GM21526 (cell line): Measurements from ENCODE around the gene PHLDB3.
"Not testable (repeated sequence)": the region's sequence is repeated elsewhere in the genome, so short reads cannot be mapped to it uniquely, and the experiment has no call there.

Experiments
- ATAC-seq: cut with Tn5 transposase; IDR thresholded peaks from one replicate; pipeline ENCODE4 v1.9.1; 2021; ENCODE audit warnings: moderate library complexity; ENCODE audit not compliant: unreplicated experiment, low FRiP score

Gene PHLDB3

GRCh38 chr19:43447655-43448054, 56.9 kb downstream of the PHLDB3 start:
- no peak for ATAC-seq

GRCh38 chr19:43446746-43447489, 57.6 kb downstream of the PHLDB3 start:
- ATAC-seq = no peak

DNA sequence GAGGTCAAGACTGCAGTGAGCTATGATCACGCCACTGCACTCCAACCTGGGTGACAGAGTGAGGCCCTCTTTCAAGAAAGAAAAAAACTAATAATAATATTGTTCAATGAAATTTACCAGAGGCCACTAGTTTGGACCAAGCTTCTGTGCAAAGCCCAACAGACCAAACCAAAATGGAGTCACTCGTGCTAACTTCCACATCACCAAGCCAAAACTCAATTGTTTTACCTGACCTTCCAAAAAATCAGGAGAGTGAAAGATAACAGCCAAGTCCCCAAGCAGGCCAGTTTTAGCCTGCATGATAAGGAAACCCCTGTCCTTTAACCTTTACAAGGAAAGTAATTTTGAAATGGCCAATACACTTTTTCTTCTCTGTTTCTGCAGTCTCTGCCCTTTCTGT, 59.1 kb downstream of the PHLDB3 start:
- no peak for ATAC-seq

DNA sequence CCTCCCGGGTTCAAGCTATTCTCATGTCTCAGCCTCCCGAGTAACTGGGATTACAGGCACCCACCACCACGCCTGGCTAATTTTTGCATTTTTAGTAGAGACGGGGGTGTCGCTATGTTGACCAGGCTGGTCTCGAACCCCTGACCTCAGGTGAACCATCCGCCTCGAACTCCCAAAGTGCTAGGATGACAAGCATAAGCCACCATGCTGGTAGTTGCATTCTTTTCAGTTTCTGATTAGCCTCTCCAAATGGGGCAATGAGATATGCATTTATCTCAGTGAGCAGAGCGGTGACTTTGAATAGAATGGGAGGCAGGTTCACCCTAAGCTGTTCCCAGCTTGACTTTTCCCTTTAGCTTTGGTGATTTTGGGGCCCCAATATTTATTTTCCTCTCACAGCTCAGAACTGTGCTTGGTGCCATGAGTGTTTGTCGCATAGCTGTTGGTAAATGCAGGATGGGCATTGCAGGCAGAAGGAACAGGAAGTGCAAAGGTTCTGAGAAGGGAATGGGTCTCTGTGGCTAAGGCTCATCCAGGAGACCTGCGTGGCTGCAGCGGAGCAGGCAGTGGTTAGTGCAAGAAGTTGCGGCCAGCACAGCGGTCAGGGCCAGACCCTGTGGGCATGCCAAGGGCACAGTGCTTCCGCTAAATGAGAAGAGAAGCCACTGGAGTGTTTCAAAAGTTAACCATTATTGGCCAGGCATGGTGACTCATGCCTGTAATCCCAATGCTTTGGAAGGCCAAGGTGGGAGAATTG, 59.8 kb downstream of the PHLDB3 start:
- no peak for ATAC-seq

GRCh38 chr19:43444091-43444490, 60.5 kb downstream of the PHLDB3 start:
- not testable (repeated sequence) for ATAC-seq

DNA sequence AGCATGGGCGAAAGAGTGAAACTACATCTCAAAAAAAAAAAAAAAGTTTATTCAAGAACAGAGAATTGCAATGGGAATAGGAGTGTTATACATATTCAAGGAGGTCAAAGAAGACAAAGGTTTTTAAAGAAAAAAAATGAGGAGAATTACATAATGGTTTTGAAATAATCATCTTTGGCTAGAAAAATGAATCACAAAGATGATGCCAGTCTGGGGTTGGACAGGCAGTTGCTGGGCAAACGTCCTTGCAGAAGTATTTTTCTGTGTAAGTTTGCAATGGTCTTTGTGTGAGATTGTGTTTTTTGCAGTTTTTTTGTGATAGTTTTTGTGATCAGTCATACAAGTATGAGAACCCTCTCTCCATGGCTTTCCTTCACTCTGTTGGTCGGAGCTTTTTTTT, 62.8 kb downstream of the PHLDB3 start:
- ATAC-seq = no peak

DNA sequence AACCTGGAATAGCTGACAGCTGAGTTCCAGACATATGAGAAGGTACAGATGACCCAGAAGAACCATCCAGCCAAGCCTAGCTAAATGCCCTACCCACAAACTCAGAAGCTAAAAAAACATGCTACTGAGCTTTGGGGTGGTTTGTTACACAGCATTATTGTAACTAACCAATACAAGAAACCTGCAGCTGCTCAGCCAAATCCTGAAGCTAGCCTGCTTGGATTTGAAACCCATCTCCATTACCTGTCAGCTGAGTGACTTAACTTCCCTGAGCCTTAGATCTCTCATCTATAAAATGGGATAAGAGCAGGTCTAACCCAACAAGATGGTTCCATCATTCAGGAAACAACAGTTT, 64.9 kb downstream of the PHLDB3 start:
- ATAC-seq = no peak

- no peak for ATAC-seq
Observed at GRCh38 chr19:43439032-43439708, 65.4 kb downstream of the PHLDB3 start.

GRCh38 chr19:43438291-43439031, 66.1 kb downstream of the PHLDB3 start:
- no peak for ATAC-seq

DNA sequence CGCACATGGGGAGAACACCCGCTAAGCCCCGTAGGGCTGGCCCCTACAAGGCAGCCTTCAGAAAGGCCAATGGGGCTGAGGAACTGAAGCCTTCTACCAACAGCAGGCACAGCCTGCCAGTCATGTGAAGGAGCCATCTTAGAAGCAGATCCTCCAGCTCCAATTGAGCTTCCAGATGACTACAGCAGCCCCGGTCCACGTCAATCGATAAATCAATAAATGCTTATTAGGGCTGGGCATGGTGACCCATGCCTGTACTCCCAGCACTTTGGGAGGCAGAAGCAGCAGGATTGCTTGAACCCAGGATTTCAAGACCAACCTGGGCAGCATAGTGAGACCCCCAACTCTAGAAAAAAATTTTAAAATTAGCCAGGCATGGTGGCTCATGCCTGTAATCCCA, 66.8 kb downstream of the PHLDB3 start:
- ATAC-seq = no peak

DNA sequence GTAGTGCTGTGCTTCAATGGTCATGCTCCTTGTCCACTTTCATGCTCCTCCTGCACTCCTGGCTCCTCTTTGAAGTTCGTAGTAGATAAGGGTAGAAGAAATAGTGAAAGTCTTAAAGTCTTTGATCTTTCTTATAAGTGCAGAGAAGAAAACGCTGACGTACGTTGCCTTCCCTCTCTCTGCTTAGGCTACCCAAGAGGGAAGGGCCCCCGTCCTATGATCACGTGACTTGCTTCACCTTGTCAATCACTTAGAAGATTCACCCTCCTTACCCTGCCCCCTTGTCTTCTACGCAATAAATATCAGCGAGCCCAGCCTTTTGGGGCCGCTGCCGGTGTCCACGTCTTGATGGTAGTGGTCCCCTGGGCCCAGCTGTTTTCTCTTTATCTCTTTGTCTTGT, 67.3 kb downstream of the PHLDB3 start:
- not testable (repeated sequence) for ATAC-seq

DNA sequence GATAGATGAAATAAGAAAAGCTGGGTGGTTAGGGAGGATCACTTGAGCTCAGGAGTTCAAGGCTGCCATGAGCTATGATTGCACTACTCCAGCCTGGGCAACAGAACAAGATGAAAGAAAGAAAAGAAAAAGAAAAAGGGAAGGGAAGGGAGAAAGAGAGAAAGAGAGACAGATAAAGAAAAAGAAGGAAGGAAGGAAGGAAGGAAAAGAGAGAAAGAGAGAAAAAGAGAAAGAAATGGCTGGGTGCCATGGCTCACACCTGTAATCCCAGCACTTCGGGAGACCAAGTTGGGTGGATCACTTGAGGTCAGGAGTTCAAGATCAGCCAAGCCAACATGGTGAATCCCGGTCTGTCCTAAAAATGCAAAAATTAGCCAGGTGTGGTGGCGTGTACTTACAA, 68.8 kb downstream of the PHLDB3 start:
- ATAC-seq = no peak

GRCh38 chr19:43433689-43434088, 70.9 kb downstream of the PHLDB3 start:
- no peak for ATAC-seq

DNA sequence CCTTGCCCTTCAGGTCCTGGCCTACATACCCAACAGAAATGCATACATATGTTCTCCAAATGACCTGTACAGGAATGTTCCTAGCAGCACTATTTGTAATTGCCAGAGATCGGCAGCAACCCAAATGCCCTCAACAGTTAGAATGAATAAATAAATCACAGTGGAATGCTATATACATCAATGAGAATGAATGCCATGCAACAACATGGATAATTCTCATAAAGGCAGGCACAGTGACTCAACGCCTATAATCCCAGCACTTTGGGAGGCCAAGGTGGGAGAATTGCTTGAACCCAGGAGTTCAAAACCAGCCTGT, 71.2 kb downstream of the PHLDB3 start:
- ATAC-seq = no peak

GRCh38 chr19:43430976-43431375, 73.6 kb downstream of the PHLDB3 start:
- ATAC-seq = no peak

DNA sequence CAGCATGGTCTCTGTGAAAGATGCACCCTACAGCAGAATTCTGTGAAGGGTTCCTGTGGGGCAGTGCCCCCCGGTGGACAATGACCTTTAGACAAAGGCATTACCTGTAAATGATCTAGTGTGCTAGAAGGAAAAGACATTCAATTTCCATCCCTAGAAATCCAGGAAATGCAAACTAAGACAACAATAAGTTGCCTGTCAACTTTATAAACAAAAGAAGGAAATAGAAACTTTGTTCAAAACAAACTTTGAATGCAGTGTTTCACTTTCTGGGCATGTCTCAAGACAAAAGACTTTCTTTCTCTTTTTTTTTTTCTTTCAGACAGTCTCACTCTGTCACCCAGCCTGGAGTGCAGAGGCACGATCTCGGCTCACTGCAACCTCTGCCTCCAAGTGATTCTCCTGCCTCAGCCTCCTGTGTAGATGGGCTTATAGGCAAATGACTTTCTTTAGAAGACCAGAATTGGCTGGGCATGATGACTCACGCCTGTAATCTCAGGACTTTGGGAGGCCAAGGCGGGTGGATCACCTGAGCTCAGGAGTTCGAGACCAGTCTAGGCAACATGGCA, 74.3 kb downstream of the PHLDB3 start:
- ATAC-seq = no peak

DNA sequence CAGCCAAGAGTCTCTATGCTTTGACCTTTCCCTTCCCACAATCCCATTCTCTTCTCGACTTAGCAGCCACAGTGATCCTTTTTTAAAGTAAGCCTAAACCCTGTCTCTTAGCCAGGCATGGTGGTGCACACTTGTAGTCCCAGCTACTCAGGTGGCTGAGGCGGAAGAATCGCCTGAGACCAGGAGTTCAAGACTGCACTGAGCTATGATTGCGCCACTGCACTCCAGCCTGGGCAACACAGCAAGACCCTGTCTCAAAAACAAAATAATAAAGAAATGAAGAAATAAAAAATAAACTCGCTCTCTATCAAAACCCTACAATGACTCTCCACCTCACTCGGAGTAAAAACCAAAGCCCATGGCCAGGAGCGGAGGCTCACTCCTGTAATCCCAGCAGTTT, 75.2 kb downstream of the PHLDB3 start:
- ATAC-seq = no peak

DNA sequence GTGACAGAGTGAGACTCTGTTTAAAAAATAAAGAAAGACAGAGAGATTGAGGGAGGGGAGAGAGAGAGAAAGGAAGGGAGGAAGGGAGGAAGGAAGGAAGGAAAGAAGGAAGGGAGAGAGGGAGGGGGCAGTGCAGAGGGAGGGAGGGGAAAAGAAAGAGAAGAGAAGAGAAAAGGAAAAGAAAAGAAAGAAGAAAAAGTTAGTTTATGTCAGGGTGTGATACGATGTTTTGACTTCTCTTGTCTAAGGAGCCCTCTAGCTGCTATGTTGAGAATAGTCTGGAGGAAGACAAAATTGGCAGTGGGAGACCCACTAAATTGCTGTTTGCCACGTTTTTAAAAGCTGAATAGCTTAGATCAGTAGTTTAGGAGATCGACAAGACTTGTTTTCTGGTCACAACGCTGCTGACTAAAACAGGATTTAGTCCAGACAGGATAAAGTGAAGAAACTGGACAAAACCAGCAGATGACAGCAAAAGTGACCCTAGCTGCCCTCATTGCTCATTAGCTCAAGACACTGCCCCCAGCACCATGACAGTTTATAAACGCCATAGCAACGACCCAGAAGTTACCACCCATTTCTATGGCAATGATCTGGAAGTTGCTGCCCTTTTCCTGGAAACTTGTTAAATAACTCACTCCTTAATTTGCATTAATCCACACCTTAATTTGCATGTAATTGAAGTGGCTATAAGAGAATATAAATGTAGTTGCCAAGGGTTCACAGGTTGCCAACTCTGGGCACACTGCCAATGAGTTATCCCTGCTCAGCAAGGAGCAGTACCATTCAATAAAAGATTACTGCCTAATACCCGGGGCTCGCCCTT, 78.8 kb downstream of the PHLDB3 start:
- no peak for ATAC-seq
